Astrocyte of the cerebellum (primary cell): ENCODE results near the gene ITSN1.

Source experiments
- DNase-seq: peaks from one replicate; pipeline ENCODE4 v3.0.0-alpha.2; 2011; ENCODE audit warnings: low read depth
- H3K4me3 ChIP-seq: 2 replicates; pipeline ENCODE4 v1.5.1; 2011; ENCODE audit warnings: mild to moderate bottlenecking, low read depth, low read length, moderate library complexity
- in situ Hi-C: cut with HindIII; loops from 2 replicates; pipeline ENCODE4 v1.10.0; 2017; ENCODE audit warnings: low sequenced_read_pairs
- TF ChIP-seq, protein P1 (sequence below): IDR thresholded peaks from 2 replicates; pipeline ENCODE4 v1.5.1; 2012; ENCODE audit warnings: low read length, low read depth, moderate library complexity, mild to moderate bottlenecking; ENCODE audit errors: missing control alignments

The ITSN1 gene

DNA sequence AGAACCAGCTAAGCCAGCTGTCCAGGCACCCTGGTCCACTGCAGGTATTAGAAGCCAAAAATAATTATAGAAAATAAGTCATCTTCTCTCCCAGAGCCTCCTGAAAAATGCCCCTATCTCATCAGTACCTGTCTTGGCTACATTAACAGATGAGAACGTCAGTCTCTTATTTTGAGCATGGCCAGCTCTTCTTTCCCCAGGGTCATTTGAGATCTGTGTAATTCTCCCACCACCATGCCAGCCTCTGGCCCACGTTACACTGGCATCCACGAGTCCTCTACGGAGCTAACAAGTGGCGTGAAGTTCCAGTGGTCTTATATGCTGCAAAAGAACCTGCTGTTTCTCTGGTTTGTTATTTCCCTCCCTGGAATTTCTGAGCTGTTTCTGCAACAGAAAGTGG is 155.3 kb downstream of the ITSN1 start:
- DNase-seq = no peak
- TF ChIP-seq, protein P1, sequence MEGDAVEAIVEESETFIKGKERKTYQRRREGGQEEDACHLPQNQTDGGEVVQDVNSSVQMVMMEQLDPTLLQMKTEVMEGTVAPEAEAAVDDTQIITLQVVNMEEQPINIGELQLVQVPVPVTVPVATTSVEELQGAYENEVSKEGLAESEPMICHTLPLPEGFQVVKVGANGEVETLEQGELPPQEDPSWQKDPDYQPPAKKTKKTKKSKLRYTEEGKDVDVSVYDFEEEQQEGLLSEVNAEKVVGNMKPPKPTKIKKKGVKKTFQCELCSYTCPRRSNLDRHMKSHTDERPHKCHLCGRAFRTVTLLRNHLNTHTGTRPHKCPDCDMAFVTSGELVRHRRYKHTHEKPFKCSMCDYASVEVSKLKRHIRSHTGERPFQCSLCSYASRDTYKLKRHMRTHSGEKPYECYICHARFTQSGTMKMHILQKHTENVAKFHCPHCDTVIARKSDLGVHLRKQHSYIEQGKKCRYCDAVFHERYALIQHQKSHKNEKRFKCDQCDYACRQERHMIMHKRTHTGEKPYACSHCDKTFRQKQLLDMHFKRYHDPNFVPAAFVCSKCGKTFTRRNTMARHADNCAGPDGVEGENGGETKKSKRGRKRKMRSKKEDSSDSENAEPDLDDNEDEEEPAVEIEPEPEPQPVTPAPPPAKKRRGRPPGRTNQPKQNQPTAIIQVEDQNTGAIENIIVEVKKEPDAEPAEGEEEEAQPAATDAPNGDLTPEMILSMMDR = no peak
- no peak overlapping the region for H3K4me3 ChIP-seq
- in situ Hi-C loops = no loop called here

DNA sequence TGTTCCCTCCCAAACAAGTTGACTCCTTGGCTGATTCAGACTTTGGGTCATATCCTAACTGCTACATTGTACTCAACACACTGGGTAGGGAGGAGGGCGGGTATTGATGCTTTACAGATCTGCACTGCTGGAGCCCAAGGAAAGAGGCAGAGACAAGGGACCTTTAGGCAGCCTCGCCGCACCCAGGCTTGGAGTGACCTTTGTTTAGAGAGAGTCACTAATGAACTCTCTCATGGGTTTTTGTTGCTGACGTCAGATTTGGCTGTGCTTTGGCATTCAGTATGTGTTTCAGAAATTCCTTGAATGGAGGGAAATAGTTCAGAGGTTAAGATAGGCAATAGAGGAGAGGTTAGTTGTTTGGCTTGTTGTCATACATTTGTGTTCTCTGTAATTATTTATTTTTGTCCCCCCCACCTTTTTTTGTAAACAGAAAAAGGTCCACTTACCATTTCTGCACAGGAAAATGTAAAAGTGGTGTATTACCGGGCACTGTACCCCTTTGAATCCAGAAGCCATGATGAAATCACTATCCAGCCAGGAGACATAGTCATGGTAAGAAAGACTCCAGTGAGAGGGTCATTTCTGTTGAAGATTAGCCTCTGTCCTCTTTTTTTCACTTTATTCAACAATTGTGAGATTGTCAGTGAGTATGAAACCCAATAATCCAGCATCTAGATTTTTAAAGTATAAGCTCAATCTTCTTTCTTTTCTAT is 157.2 kb downstream of the ITSN1 start:
- TF ChIP-seq, protein P1 = no peak
- no peak overlapping the region for H3K4me3 ChIP-seq
- no peak for DNase-seq
- in situ Hi-C loops = no loop called here

DNA sequence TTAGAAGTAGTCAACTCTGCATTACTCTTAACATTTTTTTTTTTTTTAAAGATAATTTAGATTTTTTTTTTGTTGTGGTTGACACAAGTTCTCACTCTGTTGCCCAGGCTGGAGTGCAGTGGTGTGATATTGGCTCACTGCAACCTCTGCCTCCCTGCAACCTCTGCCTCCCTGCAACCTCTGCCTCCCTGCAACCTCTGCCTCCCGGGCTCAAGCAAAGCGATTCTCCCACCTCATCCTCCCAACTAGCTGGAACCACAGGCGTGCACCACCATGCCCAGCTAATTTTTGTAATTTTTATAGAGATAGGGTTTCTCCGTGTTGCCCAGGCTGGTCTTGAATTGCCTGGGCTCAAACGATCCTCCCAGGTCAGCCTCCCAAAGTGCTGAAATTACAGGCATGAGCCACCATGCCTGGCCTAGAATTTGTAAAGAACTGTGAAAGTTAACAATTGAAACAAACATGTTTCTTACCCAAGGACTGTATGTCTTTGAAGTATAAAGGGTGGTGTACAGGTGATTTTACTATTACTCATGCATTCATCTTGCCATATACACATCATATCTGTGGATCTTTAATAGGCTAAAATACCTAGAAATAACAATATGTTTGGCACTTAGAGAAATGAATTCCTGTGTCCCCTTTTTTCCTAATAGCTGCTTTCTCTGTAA is 158.6 kb downstream of the ITSN1 start:
- in situ Hi-C loops = no loop called here
- H3K4me3 ChIP-seq = no peak overlapping the region
- TF ChIP-seq, protein P1 = no peak
- no peak for DNase-seq

DNA sequence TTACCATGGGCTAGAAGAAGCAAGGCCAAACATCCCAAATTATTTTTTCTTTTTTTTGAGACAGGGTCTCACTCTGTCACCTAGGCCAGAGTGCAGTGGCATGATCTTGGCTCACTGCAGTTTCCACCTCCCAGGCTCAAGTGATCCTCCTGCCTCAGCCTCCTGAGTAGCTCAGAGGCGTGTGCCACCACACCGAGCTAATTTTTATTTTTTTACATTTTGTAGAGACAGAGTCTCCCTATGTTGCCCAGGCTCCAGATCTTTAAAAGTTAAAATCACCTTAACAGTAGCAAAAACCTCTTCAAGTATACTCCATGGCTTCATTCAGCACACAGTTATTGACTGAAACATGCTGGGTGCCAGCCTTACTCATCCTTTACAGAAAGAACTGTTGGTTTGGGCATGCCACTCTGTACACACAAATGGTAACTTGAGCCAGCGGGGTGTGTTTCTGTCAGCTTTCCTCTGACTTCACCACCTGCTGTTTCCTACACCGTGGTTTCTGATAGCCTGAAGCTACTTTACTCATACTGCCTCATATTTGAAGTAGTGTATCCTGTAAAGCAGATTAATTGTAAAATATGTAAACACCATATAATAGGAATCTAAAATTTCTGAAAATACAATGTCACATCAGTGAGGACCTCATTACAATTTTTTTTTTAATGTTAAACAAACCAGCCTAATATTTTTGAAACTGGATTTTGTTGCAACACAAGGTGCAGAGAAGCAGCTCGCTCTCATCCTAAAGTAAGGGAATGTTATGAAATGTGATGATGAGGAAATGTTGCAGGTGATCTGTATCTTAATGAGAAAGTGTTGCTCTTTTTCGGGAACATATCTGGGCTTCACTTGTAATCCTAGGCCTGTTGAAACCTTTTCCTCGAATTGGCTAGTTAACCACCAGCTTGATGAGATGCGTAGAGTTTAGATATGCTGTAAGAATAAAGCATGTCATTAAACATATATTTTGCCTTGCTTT is 159.4 kb downstream of the ITSN1 start:
- H3K4me3 ChIP-seq = no peak overlapping the region
- TF ChIP-seq, protein P1 = no peak
- in situ Hi-C loops = no loop called here
- DNase-seq = peak; percentile 52

DNA sequence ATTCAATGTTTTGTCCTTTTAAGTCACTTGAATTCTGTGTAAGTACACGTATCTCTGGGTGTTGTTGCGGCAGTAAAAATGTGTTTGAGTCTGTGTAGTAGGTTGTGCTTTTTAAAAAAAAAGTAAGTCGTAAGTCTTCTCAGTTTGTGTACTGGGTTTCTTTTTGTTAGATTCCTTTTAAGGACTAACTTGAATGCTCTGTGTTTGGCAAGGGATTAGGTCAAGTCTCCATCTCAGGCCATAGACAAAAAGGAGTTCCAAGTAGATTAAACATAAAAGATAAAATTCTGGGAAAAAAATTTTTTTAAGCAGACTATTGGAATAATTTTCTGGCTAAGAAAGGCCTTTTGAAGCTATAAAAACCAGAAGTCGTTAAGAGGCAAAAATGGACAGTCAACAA is 160.2 kb downstream of the ITSN1 start:
- TF ChIP-seq, protein P1 = no peak
- in situ Hi-C loops = no loop called here
- no peak for DNase-seq
- H3K4me3 ChIP-seq = no peak overlapping the region

DNA sequence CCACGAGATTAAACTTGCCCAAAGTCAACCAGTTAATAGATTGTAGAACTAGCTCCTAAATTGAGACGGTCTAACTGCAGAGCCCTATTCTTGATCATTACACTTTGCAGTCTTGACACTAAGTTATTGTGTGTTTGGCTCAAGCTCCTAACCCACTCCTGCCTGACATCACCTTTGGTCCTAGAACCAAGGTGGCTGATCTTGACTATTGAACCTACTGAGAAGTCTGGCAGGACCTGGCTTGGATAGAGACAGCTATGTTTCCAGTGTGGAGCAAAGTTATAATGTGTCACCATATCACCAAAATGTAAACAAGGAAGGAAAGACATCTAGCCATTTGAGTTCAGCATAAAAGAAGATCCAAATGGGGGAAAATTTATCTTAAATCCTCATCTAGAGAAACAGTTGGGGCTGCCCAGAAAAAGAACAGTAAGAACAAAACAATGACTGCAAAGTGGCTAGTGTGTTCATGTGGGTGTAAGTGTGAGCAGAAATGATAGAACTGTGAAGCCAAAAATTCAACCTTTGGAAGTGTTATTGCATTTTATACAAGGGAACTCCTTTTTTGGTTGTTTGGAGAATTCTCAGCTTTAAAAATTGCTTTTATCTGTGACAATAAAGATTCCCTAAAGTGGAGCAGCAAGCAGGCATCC is 166.5 kb downstream of the ITSN1 start:
- H3K4me3 ChIP-seq = no peak overlapping the region
- TF ChIP-seq, protein P1 = no peak
- DNase-seq = no peak
- in situ Hi-C loops = no loop called here
